HEK293 (cell line): ENCODE results near the gene PSAP.

Source experiments
- CTCF ChIA-PET: fragments of 350-600 bp; formaldehyde crosslinking; extraction: SDS; loops from one replicate; lab custom pipeline; 2021; ENCODE audit warnings: antibody characterized with exemption; lab: Yijun Ruan, JAX
- POLR2A ChIA-PET: fragments of 300-600 bp; formaldehyde crosslinking; extraction: SDS; loops from one replicate; lab custom pipeline; 2020; ENCODE audit warnings: antibody characterized with exemption, inconsistent platforms; lab: Yijun Ruan, JAX
- H3K27ac ChIP-seq: fragments of 200-500 bp; sonication (Bioruptor generic); 2 replicates; pipeline ENCODE4 v1.5.1; 2014; ENCODE audit warnings: low read depth, low read length, control low read depth, inconsistent platforms; ENCODE audit errors: extremely low read depth
- H3K36me3 ChIP-seq, 2 experiments: fragments of 200-500 bp in 1 of 2; sonication (Bioruptor generic) in 1 of 2; 1 replicate in 1 of 2; 2 replicates in 1 of 2; pipeline ENCODE4 v1.5.1; 2014 to 2017; ENCODE audit warnings: inconsistent platforms in 2 of 2, low read length in 2 of 2; ENCODE audit not compliant: control insufficient read depth in 2 of 2, insufficient read depth in 1 of 2
- H3K4me1 ChIP-seq: fragments of 200-500 bp; sonication (Bioruptor generic); 2 replicates; pipeline ENCODE4 v1.5.1; 2014; ENCODE audit warnings: mild to moderate bottlenecking, low read length, inconsistent platforms; ENCODE audit not compliant: control insufficient read depth, insufficient read depth
- H3K4me3 ChIP-seq: 2 replicates; pipeline ENCODE4 v1.5.1; 2011; ENCODE audit warnings: low read depth, mild to moderate bottlenecking, control low read depth, low read length, moderate library complexity
- H3K9me3 ChIP-seq: fragments of 200-500 bp; sonication (Bioruptor generic); 2 replicates; pipeline ENCODE4 v1.5.1; 2014; ENCODE audit warnings: low read depth, low read length, inconsistent platforms; ENCODE audit not compliant: control insufficient read depth, insufficient read depth
- CTCF ChIP-seq: fragments of 450-650 bp; formaldehyde crosslinking; IDR thresholded peaks from 2 replicates; pipeline ENCODE4 v1.5.1; 2016; ENCODE audit warnings: missing biosample characterization, missing genetic modification characterization
- GLIS2 ChIP-seq: fragments of 450-650 bp; formaldehyde crosslinking; IDR thresholded peaks from 2 replicates; pipeline ENCODE4 v1.5.1; 2016; ENCODE audit warnings: missing biosample characterization, missing genetic modification characterization
- OSR2 ChIP-seq: fragments of 450-650 bp; formaldehyde crosslinking; IDR thresholded peaks from 2 replicates; pipeline ENCODE4 v1.5.1; 2016; ENCODE audit warnings: missing biosample characterization, missing genetic modification characterization
- SP2 ChIP-seq: fragments of 450-650 bp; formaldehyde crosslinking; IDR thresholded peaks from 2 replicates; pipeline ENCODE4 v1.5.1; 2016; ENCODE audit warnings: missing biosample characterization, missing genetic modification characterization
- ZBTB17 ChIP-seq: fragments of 450-650 bp; formaldehyde crosslinking; IDR thresholded peaks from 2 replicates; pipeline ENCODE4 v1.5.1; 2016; ENCODE audit warnings: missing biosample characterization, missing genetic modification characterization
- ZBTB20 ChIP-seq: fragments of 450-650 bp; formaldehyde crosslinking; IDR thresholded peaks from 2 replicates; pipeline ENCODE4 v1.5.1; 2016; ENCODE audit warnings: missing biosample characterization, missing genetic modification characterization
- ZNF112 ChIP-seq: fragments of 450-650 bp; formaldehyde crosslinking; IDR thresholded peaks from 2 replicates; pipeline ENCODE4 v1.5.0; 2017; ENCODE audit warnings: missing biosample characterization, missing genetic modification characterization
- ZNF184 ChIP-seq: fragments of 450-650 bp; IDR thresholded peaks from 2 replicates; pipeline ENCODE4 v1.5.1; 2018; ENCODE audit warnings: missing biosample characterization, mild to moderate bottlenecking, missing genetic modification characterization
- ZNF266 ChIP-seq: fragments of 450-650 bp; formaldehyde crosslinking; IDR thresholded peaks from 2 replicates; pipeline ENCODE4 v1.5.1; 2016; ENCODE audit warnings: missing biosample characterization, missing genetic modification characterization, low read depth
- ZNF335 ChIP-seq: fragments of 450-650 bp; formaldehyde crosslinking; conservative IDR thresholded peaks from 2 replicates; pipeline ENCODE4 v1.5.1; 2016; ENCODE audit warnings: missing biosample characterization, missing genetic modification characterization
- ZNF354C ChIP-seq: fragments of 450-650 bp; formaldehyde crosslinking; IDR thresholded peaks from 2 replicates; pipeline ENCODE4 v1.5.1; 2016; ENCODE audit warnings: missing biosample characterization, missing genetic modification characterization, low read depth, borderline replicate concordance
- ZNF518A ChIP-seq: fragments of 450-650 bp; formaldehyde crosslinking; conservative IDR thresholded peaks from 2 replicates; pipeline ENCODE4 v1.5.1; 2016; ENCODE audit warnings: low read depth, missing biosample characterization, missing genetic modification characterization
- ZNF544 ChIP-seq: fragments of 450-650 bp; formaldehyde crosslinking; IDR thresholded peaks from 2 replicates; pipeline ENCODE4 v1.5.0; 2017; ENCODE audit warnings: missing biosample characterization, missing genetic modification characterization
- ZNF626 ChIP-seq: fragments of 450-650 bp; sonication (Bioruptor Pico); formaldehyde crosslinking; IDR thresholded peaks from 2 replicates; pipeline ENCODE4 v1.5.1; 2018; ENCODE audit warnings: missing biosample characterization, missing genetic modification characterization, inconsistent platforms
- ZNF664 ChIP-seq: fragments of 450-650 bp; formaldehyde crosslinking; IDR thresholded peaks from 2 replicates; pipeline ENCODE4 v1.5.1; 2016; ENCODE audit warnings: missing biosample characterization, missing genetic modification characterization
- ZNF76 ChIP-seq: fragments of 450-650 bp; formaldehyde crosslinking; IDR thresholded peaks from 2 replicates; pipeline ENCODE4; 2016; ENCODE audit warnings: low read depth, missing biosample characterization, missing genetic modification characterization, borderline replicate concordance
- ZSCAN30 ChIP-seq: fragments of 450-650 bp; IDR thresholded peaks from 2 replicates; pipeline ENCODE4 v1.5.1; 2018; ENCODE audit warnings: missing biosample characterization, mild to moderate bottlenecking, missing genetic modification characterization, moderate library complexity
- TF ChIP-seq, protein P1 (sequence below): fragments of 450-650 bp; formaldehyde crosslinking; IDR thresholded peaks from 2 replicates; pipeline ENCODE4 v1.5.1; 2016; ENCODE audit warnings: missing biosample characterization, missing genetic modification characterization
- TF ChIP-seq, protein P2 (sequence below): fragments of 450-650 bp; formaldehyde crosslinking; IDR thresholded peaks from 2 replicates; pipeline ENCODE4 v1.5.1; 2016; ENCODE audit warnings: missing biosample characterization, missing genetic modification characterization

Gene PSAP

DNA sequence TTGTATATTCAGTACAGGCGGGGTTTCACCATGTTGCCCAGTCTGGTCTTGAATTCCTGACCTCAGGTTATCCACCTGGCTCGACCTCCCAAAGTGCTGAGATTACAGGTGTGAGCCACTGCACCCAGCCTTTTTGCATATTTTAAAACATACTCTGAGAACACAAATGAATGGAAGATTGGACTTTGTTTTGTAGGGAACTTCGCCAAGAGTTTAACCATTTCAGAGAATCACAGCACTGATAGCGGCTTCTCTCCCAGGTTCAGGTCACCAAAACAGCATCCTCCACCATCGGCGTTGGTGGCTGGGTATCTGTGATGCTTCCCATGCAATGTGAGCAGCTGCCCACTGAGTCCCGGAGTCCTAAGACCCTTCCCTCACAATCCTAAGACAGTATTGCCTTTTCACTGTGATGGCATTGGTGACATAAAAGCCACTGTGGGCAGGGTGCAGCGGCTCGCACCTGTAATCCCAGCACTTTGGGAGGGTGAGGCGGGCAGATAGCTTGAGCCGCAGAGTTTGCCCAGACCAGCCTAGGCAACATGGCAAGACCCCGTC lies 42.3 kb upstream of the PSAP start:
- TF ChIP-seq, protein P1, sequence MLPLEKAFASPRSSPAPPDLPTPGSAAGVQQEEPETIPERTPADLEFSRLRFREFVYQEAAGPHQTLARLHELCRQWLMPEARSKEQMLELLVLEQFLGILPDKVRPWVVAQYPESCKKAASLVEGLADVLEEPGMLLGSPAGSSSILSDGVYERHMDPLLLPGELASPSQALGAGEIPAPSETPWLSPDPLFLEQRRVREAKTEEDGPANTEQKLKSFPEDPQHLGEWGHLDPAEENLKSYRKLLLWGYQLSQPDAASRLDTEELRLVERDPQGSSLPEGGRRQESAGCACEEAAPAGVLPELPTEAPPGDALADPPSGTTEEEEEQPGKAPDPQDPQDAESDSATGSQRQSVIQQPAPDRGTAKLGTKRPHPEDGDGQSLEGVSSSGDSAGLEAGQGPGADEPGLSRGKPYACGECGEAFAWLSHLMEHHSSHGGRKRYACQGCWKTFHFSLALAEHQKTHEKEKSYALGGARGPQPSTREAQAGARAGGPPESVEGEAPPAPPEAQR (tag by site-specific recombination) = no peak
- TF ChIP-seq OSR2 (no peak), ZNF76 (tag by site-specific recombination) (no peak), CTCF (tag by site-specific recombination) (no peak), ZNF664 (tag by site-specific recombination) (no peak), ZBTB17 (tag by site-specific recombination) (no peak), ZSCAN30 (no peak), ZNF518A (no peak), ZNF354C (tag by site-specific recombination) (no peak), ZBTB20 (tag by site-specific recombination) (no peak)
- TF ChIP-seq, protein P2, sequence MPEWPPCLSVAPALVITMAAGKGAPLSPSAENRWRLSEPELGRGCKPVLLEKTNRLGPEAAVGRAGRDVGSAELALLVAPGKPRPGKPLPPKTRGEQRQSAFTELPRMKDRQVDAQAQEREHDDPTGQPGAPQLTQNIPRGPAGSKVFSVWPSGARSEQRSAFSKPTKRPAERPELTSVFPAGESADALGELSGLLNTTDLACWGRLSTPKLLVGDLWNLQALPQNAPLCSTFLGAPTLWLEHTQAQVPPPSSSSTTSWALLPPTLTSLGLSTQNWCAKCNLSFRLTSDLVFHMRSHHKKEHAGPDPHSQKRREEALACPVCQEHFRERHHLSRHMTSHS (tag by site-specific recombination) = no peak
- H3K4me3 ChIP-seq = no peak overlapping the region
- no peaks in the 10 kb centered on the region for H3K9me3 ChIP-seq
- H3K36me3 ChIP-seq = no peaks in the 10 kb centered on the region
- POLR2A ChIA-PET = no interaction called here
- CTCF ChIA-PET = interaction anchor here (0.6 to 7.4 kb wide), 4 partner anchors 58 to 457 kb away, joined by 3 to 70 read pairs (median 3); no protein-coding TSS in a partner anchor
- H3K4me1 ChIP-seq = no peaks in the 10 kb centered on the region
- H3K27ac ChIP-seq = no peak overlapping the region

- Histone ChIP-seq H3K36me3 (no peaks in the 10 kb centered on the region), H3K4me3 (no peak overlapping the region), H3K27ac (no peak overlapping the region), H3K4me1 (no peaks in the 10 kb centered on the region), H3K9me3 (no peaks in the 10 kb centered on the region)
- POLR2A ChIA-PET = interaction anchor here (0.6 to 0.8 kb wide), 2 partner anchors 40 to 191 kb away, joined by 3 to 5 read pairs; partner anchors contain the start of gene PSAP
- CTCF ChIA-PET = interaction anchor here (0.6 to 7.4 kb wide), 6 partner anchors 13 to 1919 kb away, joined by 3 to 70 read pairs (median 4); no protein-coding TSS in a partner anchor
- TF ChIP-seq ZNF112 (tag by site-specific recombination) = no peak
- TF ChIP-seq ZNF184 = no peak
- no peak for TF ChIP-seq SP2 (tag by site-specific recombination)
- TF ChIP-seq ZNF544 (tag by site-specific recombination) = no peak
- no peak for TF ChIP-seq ZNF266 (tag by site-specific recombination)
- TF ChIP-seq ZNF518A = no peak
- TF ChIP-seq ZNF335 (tag by site-specific recombination) = no peak
- no peak for TF ChIP-seq ZNF626 (tag by site-specific recombination)
- no peak for TF ChIP-seq GLIS2 (tag by site-specific recombination)
These were observed 40.4 kb upstream of the PSAP start for GRCh38 chr10:71891437-71891836.
